Kidney (tissue), 14 donors: Measurements from ENCODE around the gene CCT2. TPM values are rescaled to one million over a fixed set of nuclear protein-coding genes. Genes with fewer than 3 reads are reported as not detected.
A peak's percentile ranks its signal among the peaks of the same experiment; 100 is the strongest.

ENCODE experiments used
- DNase-seq, 5 donors: peaks; one replicate each; pipeline ENCODE4 v3.0.0-alpha.2; 2013 to 2020
- FAIRE-seq: peaks from 2 replicates; lab custom pipeline; 2012; peaks lifted over from hg19 to GRCh38; lab: Jason Lieb, UNC
- H3K27ac ChIP-seq, 2 donors: one replicate each; pipeline ENCODE4 v1.7.0; 2013; ENCODE audit warnings: low read depth in 2 of 2, low read length in 2 of 2, inconsistent platforms in 1 of 2
- H3K27me3 ChIP-seq: one replicate; pipeline ENCODE4 v1.7.1; 2013; ENCODE audit warnings: low read length, inconsistent platforms; ENCODE audit not compliant: control insufficient read depth, insufficient read depth
- H3K36me3 ChIP-seq, 3 donors: one replicate each; pipeline versions ENCODE4 v1.7.0 to v1.7.1; 2013; ENCODE audit warnings: low read length in 3 of 3, control low read depth in 1 of 3, inconsistent platforms in 1 of 3; ENCODE audit not compliant: insufficient read depth in 3 of 3, control insufficient read depth in 2 of 3
- H3K4me1 ChIP-seq, 3 donors: one replicate each; pipeline versions ENCODE4 v1.7.0 to v1.7.1; 2013; ENCODE audit warnings: low read length in 3 of 3, inconsistent platforms in 1 of 3, low read depth in 1 of 3; ENCODE audit not compliant: control insufficient read depth in 2 of 3, insufficient read depth in 2 of 3
- H3K4me3 ChIP-seq, 3 donors: one replicate each; pipeline versions ENCODE4 v1.7.0 to v1.8.1; 2013; ENCODE audit warnings: low read length in 3 of 3, control low read depth in 1 of 3, inconsistent platforms in 1 of 3
- H3K9ac ChIP-seq, 3 donors: one replicate each; pipeline versions ENCODE4 v1.7.0 to v1.7.1; 2013; ENCODE audit warnings: low read length in 3 of 3, control low read depth in 1 of 3, inconsistent platforms in 1 of 3
- H3K9me3 ChIP-seq, 3 donors: one replicate each; pipeline versions ENCODE4 v1.7.0 to v1.7.1; 2013; ENCODE audit warnings: low read length in 3 of 3, control low read depth in 1 of 3, inconsistent platforms in 1 of 3; ENCODE audit not compliant: control insufficient read depth in 2 of 3, insufficient read depth in 1 of 3
- intact Hi-C: fragments of 100-400 bp; cut with DNase I; formaldehyde crosslinking; loops from one replicate; pipeline ENCODE4 v1.11.1; 2022
- polyA plus RNA-seq: library from polyadenylated mRNA; stranded (reverse); fragments of 350-450 nt; fragmentation: Illumina TruSeq; extraction: RNeasy Lipid Tissue Mini Kit (QIAGEN cat#74804); gene quantifications from one replicate; pipeline ENCODE4 v1.2.3, GENCODE V29; 2014; ENCODE audit warnings: low read depth, low replicate concordance; ENCODE audit not compliant: insufficient read depth
- total RNA-seq: library from RNA; stranded (reverse); fragmentation: NEBNext Ultra II Directional; extraction: Animal tissue kit (Norgen Biotek cat#: 25700); gene quantifications from one replicate; pipeline ENCODE4 v1.2.1, GENCODE V29; 2021
- TF ChIP-seq, protein P1 (sequence below): IDR thresholded peaks from 3 replicates; pipeline ENCODE4 v1.5.1; 2012; ENCODE audit warnings: mild to moderate bottlenecking, moderate library complexity, borderline replicate concordance; ENCODE audit not compliant: insufficient read depth; ENCODE audit errors: extremely low read depth
- donor health status: control.
- donor health status: control.
- donor health status: control.
- donor health status: control.
- donor health status: control.
- donor health status: DM: yes; HTN: yes; CAD: no.
- donor health status: Normal renal cell carcinoma (clear cell type).

CCT2 gene
- total and polyA plus RNA-seq, 2 donors from 2014 or later: 117 to 125 TPM

GRCh38 chr12:69550569-69551350, 34.5 kb upstream of the CCT2 start:
- Histone ChIP-seq H3K9me3 (no peaks in the 10 kb centered on the region), H3K9ac (no peak overlapping the region), H3K4me3 (no peak overlapping the region), H3K4me1 (no peaks in the 10 kb centered on the region), H3K27ac (no peak overlapping the region), H3K27me3 (no peaks in the 10 kb centered on the region), H3K36me3 (no peaks in the 10 kb centered on the region)
- DNase-seq (no peak), FAIRE-seq (no peak)
- intact Hi-C loops: no loop called here
- TF ChIP-seq, protein P1, sequence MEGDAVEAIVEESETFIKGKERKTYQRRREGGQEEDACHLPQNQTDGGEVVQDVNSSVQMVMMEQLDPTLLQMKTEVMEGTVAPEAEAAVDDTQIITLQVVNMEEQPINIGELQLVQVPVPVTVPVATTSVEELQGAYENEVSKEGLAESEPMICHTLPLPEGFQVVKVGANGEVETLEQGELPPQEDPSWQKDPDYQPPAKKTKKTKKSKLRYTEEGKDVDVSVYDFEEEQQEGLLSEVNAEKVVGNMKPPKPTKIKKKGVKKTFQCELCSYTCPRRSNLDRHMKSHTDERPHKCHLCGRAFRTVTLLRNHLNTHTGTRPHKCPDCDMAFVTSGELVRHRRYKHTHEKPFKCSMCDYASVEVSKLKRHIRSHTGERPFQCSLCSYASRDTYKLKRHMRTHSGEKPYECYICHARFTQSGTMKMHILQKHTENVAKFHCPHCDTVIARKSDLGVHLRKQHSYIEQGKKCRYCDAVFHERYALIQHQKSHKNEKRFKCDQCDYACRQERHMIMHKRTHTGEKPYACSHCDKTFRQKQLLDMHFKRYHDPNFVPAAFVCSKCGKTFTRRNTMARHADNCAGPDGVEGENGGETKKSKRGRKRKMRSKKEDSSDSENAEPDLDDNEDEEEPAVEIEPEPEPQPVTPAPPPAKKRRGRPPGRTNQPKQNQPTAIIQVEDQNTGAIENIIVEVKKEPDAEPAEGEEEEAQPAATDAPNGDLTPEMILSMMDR: no peak

DNA sequence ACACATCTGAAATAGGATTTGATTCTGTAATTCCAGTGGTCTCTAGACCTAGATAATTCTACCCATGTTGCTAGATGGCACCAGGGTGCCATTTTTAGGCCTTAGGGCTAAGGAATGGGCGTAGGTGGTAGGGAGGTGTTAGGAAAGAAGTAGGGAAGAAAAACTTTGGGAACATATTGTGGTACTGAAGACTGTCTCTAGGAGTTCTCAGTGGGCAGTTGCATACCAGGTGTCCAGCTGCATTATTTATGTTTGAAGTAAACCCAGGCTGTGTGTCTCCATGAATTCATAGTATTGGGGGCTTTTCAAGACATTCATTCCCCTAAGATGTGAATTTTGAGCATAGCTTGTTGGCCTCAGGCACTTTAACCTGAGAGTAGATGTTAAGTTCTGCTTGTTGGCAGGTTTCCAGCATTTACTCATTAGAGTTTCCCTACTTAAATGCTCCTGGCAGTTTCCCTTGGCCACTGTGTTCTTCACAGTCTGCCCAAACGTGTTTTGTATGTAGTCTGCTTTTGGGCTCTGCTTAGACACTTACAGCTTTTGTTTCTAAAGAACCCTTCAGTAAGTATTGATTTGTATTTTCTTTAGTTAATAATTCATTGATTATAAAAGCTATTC, 31.5 kb upstream of the CCT2 start:
- H3K27me3 ChIP-seq: no peaks in the 10 kb centered on the region
- no peaks in the 10 kb centered on the region for H3K9me3 ChIP-seq
- no peaks in the 10 kb centered on the region for H3K36me3 ChIP-seq
- H3K4me3 ChIP-seq: no peak overlapping the region
- no peak overlapping the region for H3K27ac ChIP-seq
- intact Hi-C loops: no loop called here
- no peak overlapping the region for H3K9ac ChIP-seq
- no peaks in the 10 kb centered on the region for H3K4me1 ChIP-seq
- FAIRE-seq (no peak), DNase-seq (peak in 3 of 5 donors; percentile 13 to 72 (median 64))
- TF ChIP-seq, protein P1: no peak

DNA sequence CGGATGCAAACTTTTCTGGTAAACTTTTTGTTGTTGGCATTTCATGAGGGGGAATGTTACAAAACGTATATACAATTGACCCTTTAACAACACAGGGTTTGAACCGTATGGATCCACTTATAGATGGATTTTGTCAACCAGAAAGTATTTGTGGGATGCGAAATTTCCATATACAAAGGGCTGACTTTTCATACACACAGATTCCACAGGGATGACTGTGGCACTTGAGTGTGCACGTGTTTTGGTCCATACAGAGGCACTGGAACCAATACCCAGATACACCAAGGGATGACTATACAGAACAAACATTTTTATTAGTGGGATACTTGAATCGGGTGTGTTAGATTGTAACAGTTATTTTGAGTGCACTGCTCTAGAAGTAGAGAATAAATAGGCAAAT, 29.8 kb upstream of the CCT2 start:
- Histone ChIP-seq H3K27me3 (no peaks in the 10 kb centered on the region), H3K9me3 (no peaks in the 10 kb centered on the region), H3K36me3 (no peaks in the 10 kb centered on the region), H3K9ac (no peak overlapping the region), H3K4me1 (no peaks in the 10 kb centered on the region), H3K27ac (no peak overlapping the region), H3K4me3 (no peak overlapping the region)
- TF ChIP-seq, protein P1: no peak
- FAIRE-seq: no peak
- intact Hi-C loops: no loop called here
- no peak for DNase-seq
